ENCODE results near the gene TP53BP2.
"Not testable (repeated sequence)": the region's sequence is repeated elsewhere in the genome, so short reads cannot be mapped to it uniquely, and the experiment has no call there.

The TP53BP2 gene

DNA sequence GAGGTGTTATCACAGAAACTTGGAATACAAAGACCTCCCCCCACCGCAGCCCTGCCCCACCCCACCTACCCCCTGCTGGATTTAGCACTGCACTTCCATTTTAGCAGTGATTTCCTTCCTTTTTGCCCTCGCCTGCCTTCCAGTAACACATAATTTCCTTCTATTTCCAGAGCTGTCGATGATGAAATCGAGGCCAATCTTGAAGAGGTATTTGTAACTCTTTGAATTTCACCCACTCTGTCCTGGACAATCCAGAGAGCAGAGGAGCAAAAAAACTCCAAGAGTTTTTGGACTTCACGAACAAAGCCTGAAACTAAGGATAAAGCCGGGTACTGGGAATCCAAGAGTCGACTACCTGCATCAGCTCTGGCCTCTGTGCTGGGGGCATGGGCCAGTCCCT is 84.3 kb downstream of the TP53BP2 start:
- no peak for DNase-seq (ENCODE audit: low read depth)

DNA sequence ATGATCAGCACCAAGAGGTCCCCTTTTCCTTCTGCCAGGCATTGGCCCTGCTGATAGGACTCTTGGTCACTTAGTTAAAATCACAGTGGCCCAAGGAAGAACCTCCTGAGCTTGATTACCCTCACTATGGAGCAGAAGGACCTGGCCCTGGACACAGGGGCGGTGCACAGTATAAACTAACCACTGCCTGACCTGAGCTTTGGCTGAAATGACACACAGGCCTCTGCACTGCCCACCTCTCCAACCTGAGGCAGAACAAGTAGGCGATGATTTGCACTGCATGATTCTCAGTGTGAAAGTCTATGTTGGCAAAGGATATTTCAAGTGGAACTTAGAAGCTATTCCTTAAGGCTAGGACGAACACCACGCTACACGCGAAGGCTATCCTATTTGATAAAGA is 84.9 kb downstream of the TP53BP2 start:
- DNase-seq (ENCODE audit: low read depth): no peak

- no peak for DNase-seq (ENCODE audit: low read depth)
These were observed 86.5 kb downstream of the TP53BP2 start for GRCh38 chr1:223759273-223759672.

- no peak for DNase-seq (ENCODE audit: low read depth)
These were observed 87.0 kb downstream of the TP53BP2 start for GRCh38 chr1:223758734-223759133.

DNA sequence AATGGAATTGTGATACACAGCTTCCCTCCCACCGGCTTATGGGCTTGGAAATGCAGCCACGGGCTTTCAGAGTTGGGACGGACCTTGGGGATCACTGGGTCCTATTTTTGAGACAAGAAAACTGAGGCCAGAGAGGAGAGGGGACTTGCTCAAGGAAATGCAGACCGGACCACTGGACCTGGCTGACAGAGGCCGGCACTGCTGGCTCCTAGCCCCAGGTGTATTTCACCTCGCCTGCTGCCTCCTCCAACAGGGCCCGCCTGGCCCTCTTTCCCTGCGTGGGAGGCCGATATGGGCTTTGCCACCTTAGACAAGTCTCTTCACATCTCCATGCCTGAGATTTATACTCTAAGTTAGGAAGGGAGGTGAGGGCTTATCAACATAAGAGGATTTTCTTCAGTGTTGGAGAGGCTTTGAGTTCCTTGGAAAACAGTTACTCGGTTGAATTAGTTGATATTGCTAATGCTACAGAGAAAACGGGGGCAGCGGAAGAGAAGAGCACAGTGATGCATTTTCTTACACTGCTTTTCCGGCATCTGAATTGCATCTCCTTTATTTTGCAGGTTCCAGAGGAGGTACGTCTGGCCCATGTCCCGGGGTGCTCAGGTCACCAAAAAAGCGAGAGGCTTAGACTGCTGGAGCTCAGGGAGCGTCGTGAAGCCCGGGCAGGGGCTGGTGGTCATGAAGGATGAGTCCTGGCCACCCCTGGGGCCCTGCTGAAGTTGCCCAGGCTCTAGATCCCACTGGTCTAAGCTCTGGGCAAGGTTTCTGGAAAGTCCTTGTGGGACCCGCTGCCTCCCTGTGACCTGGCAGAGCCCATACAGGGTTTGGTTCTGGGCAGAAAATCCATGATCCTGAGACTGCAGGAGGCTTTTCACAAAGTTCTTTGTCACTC is 88.7 kb downstream of the TP53BP2 start:
- no peak for DNase-seq (ENCODE audit: low read depth)

- DNase-seq (ENCODE audit: low read depth): no peak
These were observed 89.6 kb downstream of the TP53BP2 start for GRCh38 chr1:223755992-223756775.

DNA sequence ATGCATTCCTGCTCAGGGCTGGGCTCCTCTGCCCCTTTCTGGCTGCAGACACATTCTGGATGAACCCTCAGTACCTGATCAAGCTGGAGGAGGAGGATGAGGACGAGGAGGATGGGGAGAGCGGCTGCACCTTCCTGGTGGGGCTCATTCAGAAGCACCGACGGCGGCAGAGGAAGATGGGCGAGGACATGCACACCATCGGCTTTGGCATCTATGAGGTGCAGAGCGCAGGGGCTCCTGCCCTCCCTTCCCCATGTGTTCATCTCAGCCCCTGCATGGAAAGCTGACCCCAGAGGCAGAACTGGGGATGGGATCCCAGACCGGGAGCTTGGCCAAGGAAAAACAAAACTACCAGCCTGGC is 90.3 kb downstream of the TP53BP2 start:
- DNase-seq (ENCODE audit: low read depth): no peak

- DNase-seq (ENCODE audit: low read depth): no peak
These were observed 90.9 kb downstream of the TP53BP2 start for GRCh38 chr1:223754681-223755431.

GRCh38 chr1:223752721-223753515 is 92.8 kb downstream of the TP53BP2 start:
- DNase-seq (ENCODE audit: low read depth): no peak

DNA sequence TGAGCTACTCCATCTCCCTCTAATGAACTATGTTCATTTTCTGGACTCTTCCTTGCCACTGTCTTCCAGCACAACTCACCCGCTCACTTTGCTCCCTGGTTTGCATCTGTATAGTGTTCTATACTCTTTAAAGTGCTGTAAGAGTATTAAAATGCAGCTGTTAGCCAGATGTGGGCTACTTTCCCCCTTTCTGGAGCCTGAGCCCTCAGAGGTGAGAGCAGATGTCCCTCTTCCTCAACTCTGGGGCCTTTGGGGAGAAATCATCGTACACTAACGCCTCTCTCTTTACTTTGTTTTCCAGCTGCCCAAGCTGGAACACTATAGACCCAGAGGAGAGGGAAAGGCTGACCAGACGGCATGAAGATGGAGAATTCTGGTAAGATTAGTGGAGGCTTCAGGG is 94.1 kb downstream of the TP53BP2 start:
- no peak for DNase-seq (ENCODE audit: low read depth)

- no peak for DNase-seq (ENCODE audit: low read depth)
These were observed 94.8 kb downstream of the TP53BP2 start for GRCh38 chr1:223750730-223751570.

GRCh38 chr1:223748773-223749733 is 96.7 kb downstream of the TP53BP2 start:
- peak; percentile 14 for DNase-seq (ENCODE audit: low read depth)

GRCh38 chr1:223748405-223748772 is 97.4 kb downstream of the TP53BP2 start:
- DNase-seq (ENCODE audit: low read depth): no peak

- DNase-seq (ENCODE audit: low read depth): no peak
These were observed 97.9 kb downstream of the TP53BP2 start for GRCh38 chr1:223747838-223748335.

- DNase-seq (ENCODE audit: low read depth): no peak
These were observed 100.0 kb downstream of the TP53BP2 start for GRCh38 chr1:223745731-223746130.

DNA sequence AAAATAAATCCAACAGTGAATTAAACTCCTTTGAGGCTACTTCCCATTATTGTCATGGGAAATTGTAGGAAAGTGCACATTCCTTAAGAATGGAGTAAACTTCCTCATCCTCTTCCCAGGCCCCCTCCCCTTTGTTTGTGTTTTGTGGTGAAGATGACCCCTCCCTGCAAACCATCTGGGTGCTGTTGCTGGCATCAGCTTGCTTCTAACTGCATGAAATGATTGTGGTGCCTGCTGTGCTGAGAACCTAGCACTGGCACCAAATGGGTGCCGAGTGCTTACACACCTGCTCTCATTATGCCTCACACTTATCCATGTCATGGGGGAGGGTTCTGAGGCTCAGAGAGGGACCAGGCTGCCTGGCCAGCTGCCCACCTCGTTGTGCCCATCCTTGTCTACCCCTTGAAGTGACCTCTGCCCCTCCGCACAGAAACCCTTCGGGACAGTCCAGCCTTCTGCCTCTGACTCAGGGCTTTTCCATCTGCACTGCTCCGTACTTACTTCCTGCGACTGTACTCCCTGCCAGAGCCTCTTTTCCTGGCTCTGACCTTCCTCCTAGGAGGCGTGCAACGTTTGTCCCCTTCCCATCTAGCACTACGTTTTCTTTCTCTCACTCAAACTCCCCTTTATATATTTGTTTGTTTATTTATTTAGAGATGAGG is 102.8 kb downstream of the TP53BP2 start:
- no peak for DNase-seq (ENCODE audit: low read depth)

- DNase-seq (ENCODE audit: low read depth): no peak
These were observed 103.9 kb downstream of the TP53BP2 start for GRCh38 chr1:223741861-223742260.

GRCh38 chr1:223740038-223740736 is 105.6 kb downstream of the TP53BP2 start:
- not testable (repeated sequence) for DNase-seq (ENCODE audit: low read depth)
